Germinal center (tissue), 1 donor: ENCODE results near the gene THSD4.

Experiments used
- DNase-seq: peaks from one replicate; pipeline ENCODE4 v3.0.0; 2012; ENCODE audit warnings: mixed read lengths, low spot score

Gene THSD4

GRCh38 chr15:71810256-71811035 is 695.2 kb downstream of the THSD4 start, which contains the start of gene NR2E3:
Gene NR2E3 (plus strand): TSS chr15:71810554. CDS start chr15:71810744, 190 bp downstream.
- DNase-seq, result no peak

GRCh38 chr15:71811036-71811736 is 695.9 kb downstream of the THSD4 start:
- DNase-seq, result no peak

GRCh38 chr15:71811752-71812735 is 696.8 kb downstream of the THSD4 start:
- no peak for DNase-seq

- DNase-seq, result no peak
These were observed 697.9 kb downstream of the THSD4 start for GRCh38 chr15:71812966-71813722.

- DNase-seq, result no peak
These were observed 698.6 kb downstream of the THSD4 start for GRCh38 chr15:71813723-71814470.

GRCh38 chr15:71815301-71815700 is 700.0 kb downstream of the THSD4 start:
- no peak for DNase-seq

GRCh38 chr15:71817351-71817750 is 702.1 kb downstream of the THSD4 start:
- DNase-seq, result no peak

GRCh38 chr15:71820127-71820526 is 704.9 kb downstream of the THSD4 start:
- DNase-seq, result no peak

GRCh38 chr15:71821547-71822129 is 706.4 kb downstream of the THSD4 start:
- no peak for DNase-seq

GRCh38 chr15:71822890-71823630 is 707.8 kb downstream of the THSD4 start:
- DNase-seq, result no peak

GRCh38 chr15:71823801-71824200 is 708.5 kb downstream of the THSD4 start:
- no peak for DNase-seq

GRCh38 chr15:71825021-71825730 is 709.9 kb downstream of the THSD4 start:
- DNase-seq, result no peak

GRCh38 chr15:71826196-71826595 is 710.9 kb downstream of the THSD4 start:
- no peak for DNase-seq

GRCh38 chr15:71830981-71831380 is 715.7 kb downstream of the THSD4 start:
- DNase-seq, result no peak
